PC-3 (cell line): ENCODE results near the gene TBX15.

Source experiments
- EZH2phosphoT487 ChIP-seq: fragments of 300-600 bp; sonication (generic); IDR thresholded peaks from 2 replicates; pipeline ENCODE4 v1.6.1; 2018; ENCODE audit warnings: mild to moderate bottlenecking, antibody characterized with exemption, low read length, borderline replicate concordance
- TF ChIP-seq, protein P1 (sequence below): fragments of 300-600 bp; sonication (generic); conservative IDR thresholded peaks from 2 replicates; pipeline ENCODE4 v1.5.1; 2017; ENCODE audit warnings: antibody characterized with exemption, low read depth, mild to moderate bottlenecking, low read length

- TF ChIP-seq, protein P1, sequence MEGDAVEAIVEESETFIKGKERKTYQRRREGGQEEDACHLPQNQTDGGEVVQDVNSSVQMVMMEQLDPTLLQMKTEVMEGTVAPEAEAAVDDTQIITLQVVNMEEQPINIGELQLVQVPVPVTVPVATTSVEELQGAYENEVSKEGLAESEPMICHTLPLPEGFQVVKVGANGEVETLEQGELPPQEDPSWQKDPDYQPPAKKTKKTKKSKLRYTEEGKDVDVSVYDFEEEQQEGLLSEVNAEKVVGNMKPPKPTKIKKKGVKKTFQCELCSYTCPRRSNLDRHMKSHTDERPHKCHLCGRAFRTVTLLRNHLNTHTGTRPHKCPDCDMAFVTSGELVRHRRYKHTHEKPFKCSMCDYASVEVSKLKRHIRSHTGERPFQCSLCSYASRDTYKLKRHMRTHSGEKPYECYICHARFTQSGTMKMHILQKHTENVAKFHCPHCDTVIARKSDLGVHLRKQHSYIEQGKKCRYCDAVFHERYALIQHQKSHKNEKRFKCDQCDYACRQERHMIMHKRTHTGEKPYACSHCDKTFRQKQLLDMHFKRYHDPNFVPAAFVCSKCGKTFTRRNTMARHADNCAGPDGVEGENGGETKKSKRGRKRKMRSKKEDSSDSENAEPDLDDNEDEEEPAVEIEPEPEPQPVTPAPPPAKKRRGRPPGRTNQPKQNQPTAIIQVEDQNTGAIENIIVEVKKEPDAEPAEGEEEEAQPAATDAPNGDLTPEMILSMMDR, result no peak
- no peak for TF ChIP-seq EZH2phosphoT487
Observed at GRCh38 chr1:118974661-118975060, 13.5 kb downstream of the TBX15 start.
